Cerebellar cortex (tissue), 1 donor: ENCODE data around the gene DDX31.

Experiments used
- DNase-seq: peaks from one replicate; pipeline ENCODE4 v3.0.0-alpha.2; 2015; ENCODE audit warnings: low spot score

The DDX31 gene

GRCh38 chr9:132547436-132547835 lies 122.3 kb downstream of the DDX31 start:
- no peak for DNase-seq

GRCh38 chr9:132547052-132547431 lies 122.7 kb downstream of the DDX31 start:
- DNase-seq = no peak

GRCh38 chr9:132546148-132547051 lies 123.4 kb downstream of the DDX31 start:
- no peak for DNase-seq

GRCh38 chr9:132545578-132545977 lies 124.2 kb downstream of the DDX31 start:
- no peak for DNase-seq

GRCh38 chr9:132543960-132544359 lies 125.8 kb downstream of the DDX31 start:
- DNase-seq = peak; percentile 76

DNA sequence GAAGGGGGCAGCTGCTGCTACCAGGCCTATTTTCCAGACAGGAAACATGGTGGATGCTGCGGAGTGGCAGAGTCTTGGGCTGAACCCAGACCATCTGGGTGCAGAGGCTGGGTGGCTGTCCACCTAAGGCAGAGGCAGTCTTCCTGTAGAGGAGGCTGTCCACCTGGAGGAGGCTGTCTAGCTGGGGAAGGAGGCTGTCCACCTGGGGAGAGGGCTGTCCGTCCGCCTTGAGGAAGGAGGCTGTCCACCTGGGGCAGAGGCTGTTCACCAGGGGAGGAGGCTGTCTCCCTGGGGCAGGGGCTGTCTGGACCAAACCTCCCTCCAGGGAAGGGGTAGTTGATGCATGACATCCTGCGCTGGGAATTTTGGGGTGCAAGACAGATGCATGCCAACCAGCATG lies 126.5 kb downstream of the DDX31 start:
- no peak for DNase-seq
